Common myeloid progenitor, CD34-positive (primary cell): ENCODE measurements around the gene EPHX1.
"Not testable (repeated sequence)": the region's sequence is repeated elsewhere in the genome, so short reads cannot be mapped to it uniquely, and the experiment has no call there.

Experiments
- CTCF ChIA-PET: fragments of 350-600 bp; sonication (Branson Sonifier 250); formaldehyde crosslinking; loops from one replicate; lab custom pipeline; 2021; ENCODE audit warnings: antibody characterized with exemption; lab: Charles Lee
- POLR2A ChIA-PET: fragments of 350-600 bp; sonication (Branson Sonifier 250); formaldehyde crosslinking; loops from one replicate; lab custom pipeline; 2021; ENCODE audit warnings: antibody characterized with exemption; lab: Charles Lee
- DNase-seq, 3 donors: peaks; one replicate each; pipeline versions ENCODE4 v3.0.0 to v3.0.0-alpha.2; 2013
- H3K27ac ChIP-seq, 2 experiments: 1 replicate in 1 of 2; 2 replicates in 1 of 2; pipeline ENCODE4 v1.7.0; 2013; ENCODE audit warnings: inconsistent platforms in 2 of 2, low read length in 2 of 2, mild to moderate bottlenecking in 2 of 2, low read depth in 1 of 2, moderate library complexity in 1 of 2; ENCODE audit not compliant: severe bottlenecking in 2 of 2, insufficient read depth in 1 of 2, poor library complexity in 1 of 2
- H3K27me3 ChIP-seq, 5 experiments: replicated peaks in 2 of 5; 1 replicate in 3 of 5; 2 replicates in 2 of 5; pipeline versions ENCODE4 v1.6.1 to v1.7.0; 2013; ENCODE audit warnings: low read length in 4 of 5, mild to moderate bottlenecking in 2 of 5, moderate library complexity in 2 of 5, inconsistent platforms in 1 of 5; ENCODE audit not compliant: insufficient read depth in 5 of 5, control insufficient read depth in 4 of 5
- H3K36me3 ChIP-seq, 4 experiments: 1 replicate in 2 of 4; 2 replicates in 2 of 4; pipeline versions ENCODE4 v1.6.1 to v1.7.0; 2013; ENCODE audit warnings: low read length in 3 of 4, control low read depth in 1 of 4, mild to moderate bottlenecking in 1 of 4; ENCODE audit not compliant: control insufficient read depth in 4 of 4, insufficient read depth in 4 of 4
- H3K4me1 ChIP-seq, 4 experiments: 1 replicate in 3 of 4; 2 replicates in 1 of 4; pipeline versions ENCODE4 v1.6.1 to v1.7.1; 2013; ENCODE audit warnings: low read length in 3 of 4, mild to moderate bottlenecking in 3 of 4, control low read depth in 1 of 4, inconsistent platforms in 1 of 4, moderate library complexity in 1 of 4; ENCODE audit not compliant: control insufficient read depth in 4 of 4, insufficient read depth in 4 of 4; ENCODE audit errors: control extremely low read depth in 1 of 4
- H3K4me3 ChIP-seq, 7 experiments: 1 replicate in 4 of 7; 2 replicates in 3 of 7; pipeline versions ENCODE4 v1.5.1 to v1.7.0; 2013; ENCODE audit warnings: mild to moderate bottlenecking in 7 of 7, low read length in 6 of 7, moderate library complexity in 6 of 7, inconsistent platforms in 2 of 7, low read depth in 2 of 7, control low read depth in 1 of 7; ENCODE audit not compliant: insufficient read depth in 4 of 7, control insufficient read depth in 1 of 7; ENCODE audit errors: extremely low read depth in 1 of 7
- H3K9me3 ChIP-seq, 5 experiments: 1 replicate in 4 of 5; 2 replicates in 1 of 5; pipeline versions ENCODE4 v1.6.1 to v1.7.1; 2013; ENCODE audit warnings: low read length in 4 of 5, mild to moderate bottlenecking in 2 of 5, inconsistent platforms in 1 of 5, low read depth in 1 of 5, moderate library complexity in 1 of 5; ENCODE audit not compliant: control insufficient read depth in 4 of 5, insufficient read depth in 2 of 5; ENCODE audit errors: control extremely low read depth in 1 of 5
- WGBS: methylation state at CpG from one replicate; pipeline ENCODE4 v1.1.5; 2013; ENCODE audit not compliant: insufficient coverage; 5-methylcytosine and 5-hydroxymethylcytosine counted together

Gene EPHX1

DNA sequence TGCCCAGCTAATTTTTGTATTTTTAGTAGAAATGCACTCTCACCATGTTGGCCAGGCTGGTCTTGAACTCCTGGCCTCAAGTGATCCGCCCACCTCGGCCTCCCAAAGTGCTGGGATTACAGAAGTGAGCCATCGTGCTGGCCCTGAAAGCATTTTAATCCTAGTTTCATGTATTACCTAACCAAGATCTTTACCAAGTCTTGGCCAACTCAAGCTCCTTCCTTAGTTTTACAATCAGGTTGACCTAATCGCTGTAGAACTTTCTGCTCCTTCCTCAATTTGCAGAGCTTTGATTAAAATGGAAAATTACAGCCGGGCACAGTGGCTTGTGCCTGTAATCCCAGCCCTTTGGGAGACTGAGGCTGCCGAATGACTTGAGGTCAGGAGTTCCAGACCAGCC is 75.4 kb downstream of the EPHX1 start:
- DNase-seq = no peak
- no peak overlapping the region for H3K4me3 ChIP-seq
- H3K36me3 ChIP-seq = no peaks in the 10 kb centered on the region
- WGBS = 100% methylated on average over 4 of the region's 6 CpGs
- peaks cover 7 to 24% (median 18%) of the 10 kb centered on the region in 4 experiments for H3K4me1 ChIP-seq
- POLR2A ChIA-PET = no interaction called here
- CTCF ChIA-PET = interaction anchor here (1.1 kb wide), 1 partner anchor 35 kb away, joined by 3 read pairs; no protein-coding TSS in a partner anchor
- no peaks in the 10 kb centered on the region for H3K9me3 ChIP-seq
- H3K27ac ChIP-seq = no peak overlapping the region
- H3K27me3 ChIP-seq = peaks cover 0 to 3% (median 2%) of the 10 kb centered on the region in 5 experiments

- no peak for DNase-seq
- H3K27me3 ChIP-seq = peaks cover 0 to 3% (median 2%) of the 10 kb centered on the region in 5 experiments
- POLR2A ChIA-PET = no interaction called here
- CTCF ChIA-PET = interaction anchor here (0.7 to 2.2 kb wide), 3 partner anchors 10 to 16 kb away, joined by 3 to 6 read pairs (median 5); no protein-coding TSS in a partner anchor
- H3K4me1 ChIP-seq = peaks cover 0 to 13% (median 8%) of the 10 kb centered on the region in 4 experiments
- H3K36me3 ChIP-seq = no peaks in the 10 kb centered on the region
- H3K4me3 ChIP-seq = no peak overlapping the region
- no peak overlapping the region for H3K27ac ChIP-seq
- no peaks in the 10 kb centered on the region for H3K9me3 ChIP-seq
- WGBS = 98% methylated on average over 15 of the region's 19 CpGs
These were observed 76.5 kb downstream of the EPHX1 start for GRCh38 chr1:225886159-225887029.

DNA sequence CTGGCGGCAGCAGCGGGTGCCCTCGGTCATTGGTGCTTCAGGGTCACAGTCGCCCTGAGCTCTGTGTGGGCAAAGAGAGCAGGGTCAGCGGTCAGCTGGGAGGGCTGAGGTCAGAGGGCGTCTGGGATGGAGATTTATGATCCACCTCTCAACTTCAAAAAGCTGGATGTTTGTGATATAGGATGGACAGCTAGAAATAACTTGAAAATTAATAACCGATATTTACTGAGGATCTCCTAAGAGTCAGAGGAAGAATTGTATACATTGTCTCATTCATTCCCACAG is 77.0 kb downstream of the EPHX1 start:
- Histone ChIP-seq H3K9me3 (no peaks in the 10 kb centered on the region), H3K27me3 (peaks cover 0 to 3% (median 2%) of the 10 kb centered on the region in 5 experiments), H3K36me3 (no peaks in the 10 kb centered on the region), H3K4me3 (no peak overlapping the region), H3K4me1 (peaks cover 0 to 9% (median 5%) of the 10 kb centered on the region in 4 experiments), H3K27ac (no peak overlapping the region)
- WGBS = no CpG with 5 or more reads among the region's 7 CpGs
- CTCF ChIA-PET = interaction anchor here (0.7 to 2.2 kb wide), 4 partner anchors 11 to 24 kb away, joined by 3 to 6 read pairs (median 4); no protein-coding TSS in a partner anchor
- POLR2A ChIA-PET = no interaction called here
- no peak for DNase-seq

DNA sequence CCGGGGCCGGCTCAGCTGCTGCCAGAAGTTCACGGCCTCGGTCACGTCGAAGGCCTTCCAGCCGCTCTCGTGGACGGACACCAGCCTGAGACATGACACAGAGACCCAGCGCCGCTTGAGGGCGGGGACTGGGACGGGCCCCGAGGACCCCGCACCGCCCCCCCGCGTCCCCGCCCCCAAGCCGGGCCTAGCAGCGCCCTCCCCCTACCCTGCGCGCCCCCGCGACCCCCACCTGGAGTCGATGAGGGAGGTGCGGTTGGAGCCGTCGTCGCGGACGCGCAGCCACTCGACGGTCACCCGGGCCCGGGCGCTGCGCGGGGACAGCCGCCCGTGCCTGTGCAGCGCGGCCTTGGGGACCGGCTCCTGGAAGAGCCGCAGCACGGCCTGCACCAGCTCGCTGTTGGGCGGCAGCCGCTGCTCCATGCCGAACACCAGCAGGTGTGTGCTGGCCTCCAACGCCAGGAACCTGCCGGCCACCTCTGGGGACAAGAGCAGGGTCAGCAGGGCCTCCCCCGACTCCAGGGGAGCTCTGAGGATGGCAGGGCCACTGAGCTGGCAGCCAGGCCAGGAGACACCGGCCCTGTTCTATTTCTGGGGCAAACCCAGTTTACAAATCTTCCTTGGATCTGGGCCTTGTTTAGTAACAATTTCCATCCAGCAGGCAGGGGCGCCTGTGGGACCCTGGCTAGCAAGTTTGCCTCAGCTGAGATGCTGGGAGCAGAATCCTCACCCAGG is 77.8 kb downstream of the EPHX1 start:
- WGBS = 100% methylated on average over 3 of the region's 56 CpGs
- POLR2A ChIA-PET, H3K27ac ChIP-seq, DNase-seq, H3K4me1 ChIP-seq, H3K36me3 ChIP-seq, H3K27me3 ChIP-seq, H3K9me3 ChIP-seq, H3K4me3 ChIP-seq: not testable (repeated sequence)
- CTCF ChIA-PET = interaction anchor here (0.8 to 2.2 kb wide), 3 partner anchors 12 to 24 kb away, joined by 3 to 6 read pairs (median 5); no protein-coding TSS in a partner anchor

- H3K4me1 ChIP-seq = peaks cover 0 to under 1% (median 0%) of the 10 kb centered on the region in 4 experiments
- no peaks in the 10 kb centered on the region for H3K36me3 ChIP-seq
- H3K9me3 ChIP-seq = no peaks in the 10 kb centered on the region
- H3K27me3 ChIP-seq = peaks cover 0 to 3% (median 2%) of the 10 kb centered on the region in 5 experiments
- 95% methylated on average over 18 of the region's 18 CpGs for WGBS
- no peak for DNase-seq
- no peak overlapping the region for H3K27ac ChIP-seq
- ChIA-PET POLR2A (no interaction called here), CTCF (interaction anchor here (0.8 to 1.3 kb wide), 2 partner anchors 11 to 73 kb away, joined by 4 to 8 read pairs; no protein-coding TSS in a partner anchor)
- H3K4me3 ChIP-seq = no peak overlapping the region
These were observed 78.5 kb downstream of the EPHX1 start for GRCh38 chr1:225888289-225888897.

DNA sequence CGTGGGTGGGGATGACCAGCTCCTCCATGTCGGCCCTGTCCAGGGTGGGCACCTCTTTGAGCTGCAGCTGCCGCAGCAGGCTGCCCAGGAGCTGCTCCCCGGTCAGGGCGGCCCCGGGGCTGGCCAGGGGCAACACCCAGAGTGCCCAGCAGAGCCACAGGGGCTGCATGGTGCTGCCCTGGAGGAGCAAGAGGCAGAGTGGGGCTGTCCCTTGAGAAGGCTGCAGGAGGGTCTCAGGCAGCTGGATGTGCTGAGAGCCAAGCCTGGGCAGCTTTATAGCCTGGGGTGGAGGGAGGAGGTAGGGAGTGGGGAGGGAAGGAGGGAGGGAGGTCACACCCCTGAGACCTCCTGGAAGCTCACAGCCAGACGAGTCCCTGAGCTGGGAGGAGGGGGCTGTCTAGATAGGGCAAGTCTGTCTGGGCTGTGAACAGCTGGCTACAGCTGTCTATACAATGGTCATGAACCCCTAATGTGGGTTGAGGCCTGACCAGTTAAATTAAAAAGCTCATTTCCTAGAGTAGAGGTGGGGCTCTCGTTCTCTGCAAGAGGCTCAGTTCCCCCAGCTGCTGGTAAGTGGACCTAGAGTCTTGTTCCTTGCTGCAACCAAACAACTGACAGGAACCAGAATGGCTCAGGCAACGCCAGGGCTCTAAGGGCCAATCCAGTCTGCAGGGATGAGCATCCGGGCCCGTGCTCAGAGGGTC is 79.1 kb downstream of the EPHX1 start, which contains the start of gene LEFTY1:
LEFTY1 (minus strand) TSS at position 249 of the 704 bp plus-strand sequence; CDS start at position 169, 80 bp downstream.
- 91% methylated on average over 11 of the region's 11 CpGs for WGBS
- Histone ChIP-seq H3K4me3 (no peak within 1 kb of the TSS), H3K9me3 (no peaks in the 10 kb centered on the region), H3K27ac (no peak within 1 kb of the TSS), H3K27me3 (peaks cover 0 to 3% (median 2%) of the 10 kb centered on the region in 5 experiments), H3K4me1 (no peaks in the 10 kb centered on the region), H3K36me3 (no peaks in the 10 kb centered on the region)
- ChIA-PET POLR2A (no interaction called here), CTCF (interaction anchor here (0.8 to 1.3 kb wide), 6 partner anchors 11 to 442 kb away, joined by 3 to 8 read pairs (median 3); no protein-coding TSS in a partner anchor)
- DNase-seq = no peak
